ENCODE measurements around the gene UBE2L5.

UBE2L5 gene

GRCh38 chr13:30466841-30467252 lies 44.6 kb downstream of the UBE2L5 start:
- DNase-seq (ENCODE audit: low read depth in 3 of 3, low spot score in 1 of 3): no peak

GRCh38 chr13:30473675-30474074 lies 51.4 kb downstream of the UBE2L5 start:
- no peak for DNase-seq (ENCODE audit: low read depth in 3 of 3, low spot score in 1 of 3)

GRCh38 chr13:30477346-30478195 lies 55.3 kb downstream of the UBE2L5 start:
- DNase-seq (ENCODE audit: low read depth in 3 of 3, low spot score in 1 of 3): no peak

All from stimulated activated CD4-positive, alpha-beta T cell treated with anti-CD3 and anti-CD28 coated beads, TNF-alpha, amount 100 ng/mL, for 1 hour (primary cell).